GM11168 (cell line): ENCODE measurements around the gene OPN5.

ENCODE experiments used
- in situ Hi-C: fragments of 300-500 bp; cut with MboI; formaldehyde crosslinking; loops from one replicate; pipeline ENCODE4 v1.12.0; 2022; ENCODE audit warnings: low sequenced_read_pairs; ENCODE audit not compliant: unreplicated experiment

OPN5 gene

GRCh38 chr6:47781732-47782131 lies at the start of gene OPN5:
Gene OPN5, plus strand, starts transcription at chr6:47782032. Its CDS starts 35 bp downstream, at chr6:47782067.
- in situ Hi-C loops: no loop called here

- in situ Hi-C loops: loop anchor here (25.0 kb wide), 1 partner anchor 322 kb away; no protein-coding TSS in a partner anchor
Measured at GRCh38 chr6:47733879-47734558, 47.8 kb upstream of the OPN5 start.

- in situ Hi-C loops: loop anchor here (25.0 kb wide), 1 partner anchor 323 kb away; no protein-coding TSS in a partner anchor
Measured at GRCh38 chr6:47734831-47735481, 46.9 kb upstream of the OPN5 start.

GRCh38 chr6:47736083-47736700 lies 45.6 kb upstream of the OPN5 start:
- in situ Hi-C loops: loop anchor here (25.0 kb wide), 1 partner anchor 324 kb away; no protein-coding TSS in a partner anchor

GRCh38 chr6:47737406-47737805 lies 44.4 kb upstream of the OPN5 start:
- in situ Hi-C loops: loop anchor here (25.0 kb wide), 1 partner anchor 325 kb away; no protein-coding TSS in a partner anchor

- in situ Hi-C loops: loop anchor here (25.0 kb wide), 1 partner anchor 328 kb away; no protein-coding TSS in a partner anchor
Measured at GRCh38 chr6:47740714-47741113, 41.1 kb upstream of the OPN5 start.

GRCh38 chr6:47741807-47742206 lies 40.0 kb upstream of the OPN5 start:
- in situ Hi-C loops: loop anchor here (25.0 kb wide), 1 partner anchor 330 kb away; no protein-coding TSS in a partner anchor

- in situ Hi-C loops: loop anchor here (25.0 kb wide), 1 partner anchor 331 kb away; no protein-coding TSS in a partner anchor
Measured at GRCh38 chr6:47743744-47744143, 38.1 kb upstream of the OPN5 start.

- in situ Hi-C loops: loop anchor here (25.0 kb wide), 1 partner anchor 333 kb away; no protein-coding TSS in a partner anchor
Measured at GRCh38 chr6:47745269-47745668, 36.6 kb upstream of the OPN5 start.

- in situ Hi-C loops: loop anchor here (25.0 kb wide), 1 partner anchor 337 kb away; no protein-coding TSS in a partner anchor
Measured at GRCh38 chr6:47749757-47750156, 32.1 kb upstream of the OPN5 start.

GRCh38 chr6:47752801-47753200 lies 29.0 kb upstream of the OPN5 start:
- in situ Hi-C loops: no loop called here

- in situ Hi-C loops: no loop called here
Measured at GRCh38 chr6:47759364-47759763, 22.5 kb upstream of the OPN5 start.

GRCh38 chr6:47762502-47762901 lies 19.3 kb upstream of the OPN5 start:
- in situ Hi-C loops: no loop called here

- in situ Hi-C loops: no loop called here
Measured at GRCh38 chr6:47766445-47766844, 15.4 kb upstream of the OPN5 start.

- in situ Hi-C loops: no loop called here
Measured at GRCh38 chr6:47767102-47767501, 14.7 kb upstream of the OPN5 start.

GRCh38 chr6:47769982-47770381 lies 11.8 kb upstream of the OPN5 start:
- in situ Hi-C loops: loop anchor here (10.0 kb wide), 1 partner anchor 135 kb away; no protein-coding TSS in a partner anchor

- in situ Hi-C loops: loop anchor here (10.0 kb wide), 1 partner anchor 138 kb away; no protein-coding TSS in a partner anchor
Measured at GRCh38 chr6:47772359-47772758, 9.5 kb upstream of the OPN5 start.

- in situ Hi-C loops: loop anchor here (10.0 kb wide), 1 partner anchor 138 kb away; no protein-coding TSS in a partner anchor
Measured at GRCh38 chr6:47773005-47773404, 8.8 kb upstream of the OPN5 start.

GRCh38 chr6:47780510-47781356 lies 1.1 kb upstream of the OPN5 start:
- in situ Hi-C loops: no loop called here

GRCh38 chr6:47785182-47785581 lies 3.4 kb downstream of the OPN5 start:
- in situ Hi-C loops: no loop called here
